ENCODE measurements around the gene IPO8. TPM values are rescaled to one million over a fixed set of nuclear protein-coding genes. Genes with fewer than 3 reads are reported as not detected.
A peak's percentile ranks its signal among the peaks of the same experiment; 100 is the strongest.
"Not testable (repeated sequence)": the region's sequence is repeated elsewhere in the genome, so short reads cannot be mapped to it uniquely, and the experiment has no call there.

The IPO8 gene
- polyA plus RNA-seq, 1 donor from 2014 or later, result 11.3 TPM

DNA sequence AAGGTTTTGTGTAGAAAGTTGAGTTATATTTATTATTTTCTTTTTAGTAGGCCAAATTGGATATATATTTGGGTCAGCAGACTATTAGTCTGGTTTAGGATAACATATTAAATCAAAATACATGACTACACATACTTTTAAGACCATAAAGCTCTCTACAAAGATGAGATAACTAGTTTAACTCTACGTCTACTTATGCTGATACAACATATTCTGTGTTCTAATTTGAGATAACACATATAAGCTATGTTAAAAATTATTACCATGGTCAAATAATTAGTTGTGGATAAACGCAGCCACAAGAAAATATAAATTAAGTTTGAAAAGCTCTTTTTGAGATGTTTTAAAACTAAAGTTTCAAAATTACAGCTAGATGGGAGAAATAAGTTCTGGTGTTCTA, 55.3 kb downstream of the IPO8 start:
- peaks cover 10% of the 10 kb centered on the region for H3K36me3 Mint-ChIP-seq

DNA sequence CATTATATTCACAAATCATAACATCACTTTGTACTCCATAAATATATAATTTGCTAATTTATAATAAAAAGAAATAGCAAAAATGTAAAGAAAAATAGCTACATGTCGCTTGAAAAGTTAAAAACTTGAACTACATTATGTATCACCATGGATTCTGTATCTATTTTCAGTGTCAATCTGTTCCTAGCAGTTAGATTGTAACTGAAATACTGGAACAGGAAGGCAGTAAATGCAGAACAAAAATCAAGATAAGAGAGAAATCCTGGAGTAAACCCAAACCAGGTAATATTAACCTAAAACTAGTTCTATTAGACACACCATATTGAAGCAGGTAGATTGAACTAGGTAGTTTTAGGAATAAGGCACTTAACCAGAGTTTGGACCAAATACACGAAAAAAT, 60.3 kb downstream of the IPO8 start:
- H3K27me3 Mint-ChIP-seq, result no peaks in the 10 kb centered on the region
- no peaks in the 10 kb centered on the region for H3K4me1 Mint-ChIP-seq
- H3K36me3 Mint-ChIP-seq, result peaks cover 11% of the 10 kb centered on the region
- no peak overlapping the region for H3K27ac Mint-ChIP-seq
- no peak overlapping the region for H3K4me3 Mint-ChIP-seq
- no peaks in the 10 kb centered on the region for H3K9me3 Mint-ChIP-seq

More for the DNA sequence above, 55.3 kb downstream of the IPO8 start:
- H3K9me3 Mint-ChIP-seq, result no peaks in the 10 kb centered on the region
- H3K27me3 Mint-ChIP-seq, result no peaks in the 10 kb centered on the region
- no peaks in the 10 kb centered on the region for H3K4me1 Mint-ChIP-seq
- no peak overlapping the region for H3K27ac Mint-ChIP-seq
- no peak overlapping the region for H3K4me3 Mint-ChIP-seq

DNA sequence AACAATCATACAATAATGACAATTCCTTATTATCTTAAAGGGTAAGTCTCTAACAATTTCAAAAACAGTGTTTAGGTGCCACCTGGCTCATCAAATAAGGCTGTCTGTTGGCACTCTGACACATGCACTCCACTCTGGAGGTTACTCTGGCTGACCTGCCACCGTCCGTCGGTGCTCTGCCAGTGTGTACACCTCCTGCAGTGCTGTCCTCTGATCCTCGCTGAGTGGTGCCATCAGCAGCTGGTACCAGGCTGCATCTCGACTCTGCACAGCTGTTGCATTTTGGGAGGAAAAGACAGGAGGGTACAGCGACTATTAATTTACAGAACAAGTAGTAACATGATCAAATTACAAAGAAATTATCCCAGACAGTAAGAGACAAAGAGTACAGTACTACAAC, 63.9 kb downstream of the IPO8 start:
- Mint-ChIP-seq H3K4me3 (no peak overlapping the region), H3K36me3 (peaks cover 11% of the 10 kb centered on the region), H3K27ac (no peak overlapping the region), H3K4me1 (no peaks in the 10 kb centered on the region), H3K27me3 (no peaks in the 10 kb centered on the region), H3K9me3 (no peaks in the 10 kb centered on the region)

DNA sequence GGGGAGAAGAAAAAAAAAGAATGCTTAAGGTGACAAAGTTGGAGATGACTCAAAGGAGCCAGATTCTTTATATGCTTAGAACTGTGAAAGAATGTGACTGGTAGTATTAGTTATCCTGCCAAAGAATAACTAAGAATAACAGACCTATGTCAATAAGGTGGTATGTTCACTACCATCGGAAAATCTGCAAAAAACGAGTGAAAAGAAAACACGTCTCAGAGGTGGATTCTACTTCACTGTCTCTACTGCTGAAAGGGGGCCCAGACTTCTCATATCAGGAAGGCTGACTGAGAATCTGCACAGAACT, 64.7 kb downstream of the IPO8 start:
- no peaks in the 10 kb centered on the region for H3K9me3 Mint-ChIP-seq
- H3K27me3 Mint-ChIP-seq, result no peaks in the 10 kb centered on the region
- H3K4me1 Mint-ChIP-seq, result peaks cover 0 to 2% (median 0%) of the 10 kb centered on the region in 3 donors
- no peak overlapping the region for H3K4me3 Mint-ChIP-seq
- H3K36me3 Mint-ChIP-seq, result peaks cover 14% of the 10 kb centered on the region
- H3K27ac Mint-ChIP-seq, result no peak overlapping the region

DNA sequence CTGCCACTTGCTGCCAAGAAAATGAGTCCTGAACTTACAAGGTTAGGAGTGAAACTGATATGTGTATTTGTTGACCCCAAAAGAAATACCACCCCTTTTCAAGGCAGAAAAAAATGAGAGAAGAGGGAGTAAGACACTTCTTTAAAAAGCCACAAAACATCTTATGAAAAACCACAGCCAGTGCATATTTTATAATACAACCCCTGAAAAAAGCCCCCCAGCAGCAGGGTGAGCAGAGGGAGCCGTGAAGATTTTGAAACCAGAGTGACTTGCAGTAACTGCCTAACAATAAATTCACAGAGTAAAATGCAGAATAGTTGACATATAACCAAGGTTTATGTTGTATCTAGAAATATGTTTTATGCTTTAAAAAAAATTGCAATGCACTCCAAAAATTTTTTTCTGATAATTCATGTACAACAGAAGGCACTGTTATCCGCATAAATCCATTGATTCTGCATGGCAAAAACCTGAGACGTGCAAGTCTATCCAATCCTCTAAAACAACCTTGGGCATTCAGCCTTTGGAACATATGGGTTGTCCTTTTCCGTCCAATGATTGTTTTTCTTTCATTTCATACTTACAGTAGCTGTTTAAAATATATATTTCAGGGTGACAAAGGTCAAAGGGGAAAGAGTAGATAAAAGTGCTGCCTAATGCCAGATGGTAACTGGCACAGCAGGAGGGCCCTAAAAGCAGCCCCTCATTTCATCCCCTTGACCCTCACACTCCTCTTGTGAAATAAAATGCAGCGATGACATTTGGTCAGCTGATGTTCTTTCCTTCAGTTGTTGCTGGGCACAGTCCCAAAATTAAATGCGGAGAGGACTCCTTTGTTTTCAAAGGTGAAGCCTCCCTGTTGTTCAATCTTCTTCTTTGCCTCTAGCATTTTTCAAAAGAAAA, 65.3 kb downstream of the IPO8 start:
- Mint-ChIP-seq H3K27me3 (no peaks in the 10 kb centered on the region), H3K27ac (no peak overlapping the region), H3K9me3 (no peaks in the 10 kb centered on the region), H3K4me3 (no peak overlapping the region), H3K4me1 (peaks cover 0 to 2% (median 0%) of the 10 kb centered on the region in 3 donors), H3K36me3 (peaks cover 14% of the 10 kb centered on the region)

DNA sequence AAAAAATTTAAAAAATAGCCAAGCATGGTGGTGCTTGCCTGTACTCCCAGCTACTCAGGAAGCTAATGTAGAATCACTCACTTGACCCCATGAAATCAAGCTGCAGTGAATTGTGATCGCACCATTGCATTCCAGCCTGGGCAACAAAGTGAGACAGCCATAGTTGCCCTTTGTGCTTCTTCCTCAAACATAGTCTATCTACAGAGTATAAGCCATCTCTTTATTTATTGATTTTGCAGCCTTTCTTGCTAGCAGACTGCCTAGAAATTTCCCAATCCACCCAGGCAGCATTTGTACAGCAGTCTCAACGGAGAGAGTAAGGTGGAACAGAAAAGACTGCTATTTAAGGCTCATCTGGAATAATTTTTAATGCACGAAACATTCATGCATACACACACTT, 68.8 kb downstream of the IPO8 start:
- H3K4me3 Mint-ChIP-seq, result no peak overlapping the region
- H3K36me3 Mint-ChIP-seq, result peaks cover 4% of the 10 kb centered on the region
- H3K9me3 Mint-ChIP-seq, result no peaks in the 10 kb centered on the region
- no peak overlapping the region for H3K27ac Mint-ChIP-seq
- no peaks in the 10 kb centered on the region for H3K27me3 Mint-ChIP-seq
- peaks cover 0 to 2% (median 0%) of the 10 kb centered on the region in 3 donors for H3K4me1 Mint-ChIP-seq

DNA sequence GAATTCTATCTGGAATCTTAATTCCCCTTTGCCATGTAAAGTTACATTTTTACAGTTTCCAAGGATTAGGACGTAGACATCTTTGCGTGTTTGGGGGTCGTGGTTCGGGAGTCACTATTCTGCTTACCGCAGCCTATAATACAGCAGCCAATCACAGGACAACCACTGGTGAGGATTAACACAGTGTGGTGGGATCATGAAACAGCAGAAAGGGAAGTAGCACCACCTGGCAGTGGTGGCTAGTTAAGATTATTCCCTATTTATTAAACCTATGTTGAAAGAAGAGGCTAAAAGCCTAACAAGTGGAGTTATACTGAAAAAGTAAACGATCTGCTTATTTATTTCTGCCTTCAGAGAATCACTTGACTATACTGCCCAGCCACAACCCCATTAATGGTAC, 71.7 kb downstream of the IPO8 start:
- H3K27me3 Mint-ChIP-seq, result no peaks in the 10 kb centered on the region
- H3K36me3 Mint-ChIP-seq, result peaks cover 3% of the 10 kb centered on the region
- peaks cover 0 to 2% (median 0%) of the 10 kb centered on the region in 3 donors for H3K4me1 Mint-ChIP-seq
- no peak overlapping the region for H3K4me3 Mint-ChIP-seq
- no peaks in the 10 kb centered on the region for H3K9me3 Mint-ChIP-seq
- H3K27ac Mint-ChIP-seq, result peak overlapping the region in 2 of 3 donors; percentile 29 to 82

DNA sequence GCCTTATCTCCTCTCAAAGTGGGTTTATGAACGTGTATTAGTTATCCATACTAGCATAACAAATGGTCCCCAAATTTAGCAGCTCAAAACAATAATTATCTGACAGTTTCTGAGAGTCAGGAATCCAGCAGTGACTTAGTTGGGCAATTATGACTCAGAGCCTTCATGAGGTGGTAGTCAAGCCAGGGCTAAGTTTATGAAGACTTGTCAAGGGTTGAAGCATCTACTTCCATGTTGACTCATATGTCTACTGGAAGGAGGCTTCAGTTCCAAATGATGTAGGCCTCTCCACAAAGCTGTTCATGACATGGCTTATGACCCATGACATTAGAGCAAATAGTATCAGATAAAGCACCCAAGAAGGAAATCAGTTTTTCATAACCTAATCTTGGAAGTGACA, 73.2 kb downstream of the IPO8 start:
- Mint-ChIP-seq H3K27ac (no peak overlapping the region), H3K9me3 (no peaks in the 10 kb centered on the region), H3K4me3 (no peak overlapping the region), H3K27me3 (no peaks in the 10 kb centered on the region), H3K36me3 (peaks cover 3% of the 10 kb centered on the region), H3K4me1 (peaks cover 0 to 2% (median 0%) of the 10 kb centered on the region in 3 donors)

DNA sequence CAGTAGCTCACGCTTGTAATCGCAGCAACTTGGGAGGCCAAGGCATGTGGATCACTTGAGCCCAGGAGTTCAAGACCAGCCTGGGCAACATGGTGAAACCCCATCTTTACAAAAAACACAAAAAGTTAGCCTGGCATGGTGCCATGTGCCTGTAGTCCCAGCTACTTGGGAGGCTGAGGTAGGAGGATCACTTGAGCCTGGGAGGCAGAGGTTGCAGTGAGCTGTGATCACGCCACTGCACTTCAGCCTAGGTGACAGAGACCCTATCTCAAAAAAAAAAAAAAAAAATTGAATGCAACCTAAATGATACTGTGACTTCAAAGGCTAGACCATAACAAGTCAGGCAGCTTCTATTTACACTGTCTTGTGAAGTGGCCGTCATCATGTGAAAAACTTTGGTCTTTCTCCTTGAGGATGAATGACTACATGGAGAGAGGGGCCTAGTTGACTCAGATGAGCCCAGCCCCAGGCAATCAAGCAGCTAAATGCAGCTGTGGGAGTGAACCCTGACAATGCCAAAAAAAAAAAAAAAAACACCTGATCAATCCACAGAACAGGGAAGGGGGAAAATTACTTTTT, 73.9 kb downstream of the IPO8 start:
- peak overlapping the region in 1 of 3 donors; percentile 57 for H3K27ac Mint-ChIP-seq
- not testable (repeated sequence) for H3K4me3 Mint-ChIP-seq, H3K27me3 Mint-ChIP-seq

DNA sequence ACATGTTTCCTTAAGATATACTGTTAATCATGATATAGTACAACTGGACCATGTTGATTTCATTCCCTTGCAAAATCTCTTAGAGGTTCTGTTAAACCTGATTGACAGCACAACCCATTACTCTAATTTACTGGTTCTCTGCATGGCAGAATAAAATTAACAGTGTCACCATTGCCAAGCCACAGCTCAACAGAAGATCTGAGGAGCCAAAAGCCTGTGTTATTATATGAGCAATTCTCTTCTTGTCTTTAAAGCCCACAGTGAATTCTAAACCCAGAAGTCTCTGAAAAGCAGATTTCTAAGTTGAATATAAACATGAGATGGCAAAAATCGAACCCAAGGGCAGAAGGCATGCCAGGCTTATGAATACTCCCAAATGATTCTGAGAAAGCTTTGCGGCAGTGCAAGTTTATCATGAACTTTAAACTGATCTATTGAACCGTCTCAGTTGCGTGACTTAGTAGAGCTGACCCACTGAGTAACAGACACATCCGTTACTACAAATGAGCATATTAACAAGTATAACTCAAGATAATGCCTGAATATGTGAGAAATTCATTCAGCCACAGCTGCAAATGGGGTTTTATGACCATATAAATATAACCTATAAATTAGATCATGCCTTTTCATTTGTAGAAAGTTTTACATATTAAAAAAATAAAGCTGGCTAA, 78.2 kb downstream of the IPO8 start:
- Mint-ChIP-seq H3K9me3 (no peaks in the 10 kb centered on the region), H3K4me3 (no peak overlapping the region), H3K36me3 (peaks cover 2% of the 10 kb centered on the region), H3K27ac (no peak overlapping the region), H3K27me3 (peaks cover 1% of the 10 kb centered on the region), H3K4me1 (no peaks in the 10 kb centered on the region)

More for the DNA sequence above, 73.9 kb downstream of the IPO8 start:
- not testable (repeated sequence) for H3K4me1 Mint-ChIP-seq, H3K36me3 Mint-ChIP-seq, H3K9me3 Mint-ChIP-seq

DNA sequence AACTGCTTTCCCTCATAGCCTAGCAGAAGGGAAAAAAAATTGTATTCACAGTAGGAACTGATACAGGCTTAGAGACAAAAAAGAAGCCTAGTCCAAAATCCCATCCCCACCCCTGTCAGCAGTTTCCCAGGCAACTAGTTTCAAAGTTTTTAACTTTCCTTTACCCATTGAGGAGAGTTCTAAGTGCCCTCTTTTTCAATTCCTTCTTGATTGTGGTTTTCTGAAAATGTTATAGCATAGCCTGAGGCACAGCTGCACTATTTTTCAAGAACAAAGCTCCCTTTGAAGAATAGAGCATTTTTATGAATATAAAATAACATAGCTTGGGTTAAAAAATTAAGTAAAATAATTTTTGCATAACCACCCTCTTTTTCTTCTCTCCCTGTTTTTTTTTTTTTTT, 81.6 kb downstream of the IPO8 start:
- peaks cover 0 to 3% (median 0%) of the 10 kb centered on the region in 3 donors for H3K4me1 Mint-ChIP-seq
- peaks cover 1% of the 10 kb centered on the region for H3K27me3 Mint-ChIP-seq
- peak overlapping the region in 1 of 3 donors; percentile 23 for H3K27ac Mint-ChIP-seq
- H3K36me3 Mint-ChIP-seq, result peaks cover 2% of the 10 kb centered on the region
- H3K9me3 Mint-ChIP-seq, result peaks cover 2 to 7% (median 4%) of the 10 kb centered on the region in 3 donors
- H3K4me3 Mint-ChIP-seq, result no peak overlapping the region

DNA sequence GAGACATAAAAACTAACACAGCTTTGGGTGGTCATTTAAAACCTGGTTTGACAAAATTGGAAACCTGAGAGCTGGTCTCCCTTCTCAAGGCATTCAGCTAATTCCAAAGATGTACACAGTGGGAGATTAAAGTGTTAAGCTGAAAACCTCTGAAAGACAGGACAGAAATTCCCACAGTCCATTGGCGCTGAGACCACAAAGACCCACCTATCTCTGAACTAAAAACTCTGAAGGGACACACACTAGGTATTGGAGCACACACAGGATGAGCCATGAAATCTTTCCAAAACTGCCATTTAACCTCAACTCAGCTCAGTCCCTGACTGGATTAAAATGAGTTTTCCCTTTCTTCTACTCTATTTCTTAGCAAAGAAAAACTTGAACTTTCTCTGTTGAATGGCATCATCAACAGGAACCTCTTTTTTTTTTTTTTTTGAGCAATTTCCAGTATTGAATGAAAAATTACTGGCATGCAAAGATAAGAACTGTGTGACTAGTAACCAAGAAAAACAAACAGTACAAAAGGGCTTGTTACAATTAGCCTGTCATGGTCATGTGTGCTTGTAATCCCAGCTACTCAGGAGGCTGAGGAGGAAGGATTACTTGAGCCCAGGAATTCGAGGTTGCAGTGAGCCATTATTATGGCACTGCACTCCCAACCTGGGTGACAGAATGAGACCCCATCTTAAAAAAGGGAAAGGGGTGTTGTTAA, 82.4 kb downstream of the IPO8 start:
- Mint-ChIP-seq H3K36me3 (peaks cover 3% of the 10 kb centered on the region), H3K4me3 (no peak overlapping the region), H3K27ac (no peak overlapping the region), H3K27me3 (peaks cover 3% of the 10 kb centered on the region), H3K4me1 (peaks cover 0 to 3% (median 0%) of the 10 kb centered on the region in 3 donors), H3K9me3 (peaks cover 5 to 9% (median 7%) of the 10 kb centered on the region in 3 donors)

DNA sequence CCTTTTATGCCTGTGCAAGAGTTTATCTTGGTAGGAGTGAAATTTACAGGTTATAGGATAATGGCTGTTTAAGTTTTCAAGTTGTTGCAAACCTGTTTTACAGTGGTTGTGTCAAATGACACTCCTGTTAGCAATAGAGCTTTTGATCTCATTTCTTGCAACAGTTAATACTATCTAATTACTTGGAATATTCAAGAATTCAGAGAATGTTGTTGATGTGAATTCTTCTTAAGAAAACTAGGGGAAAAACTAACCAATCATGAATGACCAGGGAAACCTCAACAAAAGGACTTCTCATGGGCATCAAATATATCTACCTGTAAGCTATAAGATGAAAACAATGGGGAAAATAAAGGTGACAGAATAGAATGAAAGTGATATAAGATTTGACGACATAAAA, 85.0 kb downstream of the IPO8 start:
- Mint-ChIP-seq H3K36me3 (peaks cover 5% of the 10 kb centered on the region), H3K9me3 (peaks cover 9 to 15% (median 12%) of the 10 kb centered on the region in 3 donors), H3K27ac (no peak overlapping the region), H3K4me1 (peaks cover 0 to 3% (median 0%) of the 10 kb centered on the region in 3 donors), H3K4me3 (no peak overlapping the region), H3K27me3 (peaks cover 3% of the 10 kb centered on the region)

DNA sequence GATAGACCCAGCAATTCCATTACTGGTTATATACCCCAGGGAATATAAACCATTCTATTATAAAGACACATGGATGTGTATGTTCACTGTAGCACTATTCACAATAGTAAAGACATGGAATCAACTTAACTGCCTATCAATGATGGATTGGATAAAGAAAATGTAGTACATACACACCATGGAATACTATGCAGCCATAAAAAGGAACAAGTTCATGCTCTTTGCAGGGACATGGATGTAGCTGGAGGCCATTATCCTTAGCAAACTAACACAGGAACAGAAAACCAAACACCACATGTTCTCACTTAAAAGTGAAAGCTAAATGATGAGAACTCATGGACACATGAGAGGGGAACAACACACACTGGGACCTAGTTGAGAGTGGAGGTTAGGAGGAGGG, 85.8 kb downstream of the IPO8 start:
- H3K9me3 Mint-ChIP-seq, result peaks cover 11 to 15% (median 12%) of the 10 kb centered on the region in 3 donors
- H3K27me3 Mint-ChIP-seq, H3K27ac Mint-ChIP-seq, H3K4me3 Mint-ChIP-seq, H3K4me1 Mint-ChIP-seq, H3K36me3 Mint-ChIP-seq: not testable (repeated sequence)

DNA sequence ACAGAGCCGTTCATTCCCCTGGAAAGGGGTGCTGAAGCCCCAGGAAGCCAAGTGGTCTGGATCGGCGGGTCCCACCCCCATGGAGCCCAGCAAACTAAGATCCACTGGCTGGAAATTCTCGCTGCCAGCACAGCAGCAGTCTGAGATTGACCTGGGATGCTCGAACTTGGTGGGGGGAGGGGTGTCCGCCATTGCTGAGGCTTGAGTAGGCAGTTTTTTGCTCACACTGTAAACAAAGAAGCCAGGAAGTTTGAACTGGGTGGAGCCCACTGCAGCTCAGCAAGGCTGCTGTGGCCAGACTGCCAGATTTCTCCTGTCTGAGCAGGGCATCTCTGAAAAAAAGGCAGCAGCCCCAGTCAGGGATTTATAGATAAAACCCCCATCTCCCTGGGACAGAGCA, 91.4 kb downstream of the IPO8 start:
- H3K4me1 Mint-ChIP-seq, H3K4me3 Mint-ChIP-seq, H3K27ac Mint-ChIP-seq, H3K27me3 Mint-ChIP-seq: not testable (repeated sequence)
- peaks cover 13 to 25% (median 25%) of the 10 kb centered on the region in 3 donors for H3K9me3 Mint-ChIP-seq
- peaks cover 10% of the 10 kb centered on the region for H3K36me3 Mint-ChIP-seq

Measured in IgD-negative memory B cell (primary cell).